Endothelial cell of umbilical vein (primary cell): ENCODE results near the gene CSMD2. TPM values are rescaled to one million over a fixed set of nuclear protein-coding genes. Genes with fewer than 3 reads are reported as not detected.

Source experiments
- BruUV-seq: library from RNA; stranded (reverse); fragments of 400-500 nt; replicated peaks from 2 replicates; lab custom pipeline; 2021; lab: Mats Ljungman, UMichigan
- CTCF ChIA-PET: fragments of 300-600, 350-600 bp; sonication (Branson Sonifier 250); formaldehyde crosslinking; loops from one replicate; lab custom pipeline; 2021; ENCODE audit warnings: antibody characterized with exemption, inconsistent platforms; lab: Charles Lee
- POLR2A ChIA-PET: fragments of 300-600, 350-600 bp; sonication (Branson Sonifier 250); formaldehyde crosslinking; loops from one replicate; lab custom pipeline; 2021; ENCODE audit warnings: antibody characterized with exemption, inconsistent platforms; lab: Charles Lee
- DNase-seq: peaks from one replicate; pipeline ENCODE4 v3.0.0-alpha.2; 2011; ENCODE audit warnings: low read depth, low spot score
- FAIRE-seq: peaks from 2 replicates; lab custom pipeline; 2011; peaks lifted over from hg19 to GRCh38; lab: Jason Lieb, UNC
- H2AFZ ChIP-seq: 2 replicates; pipeline ENCODE4 v1.6.0; 2012; ENCODE audit warnings: low read depth, low read length, control low read depth, inconsistent platforms
- H3K27ac ChIP-seq: 2 replicates; pipeline ENCODE4 v1.5.1; 2011; ENCODE audit warnings: low read depth, mild to moderate bottlenecking, control low read depth, low read length, moderate library complexity; ENCODE audit not compliant: insufficient read depth
- H3K27me3 ChIP-seq, 2 experiments: 2 replicates each; pipeline versions ENCODE4 v1.6.0 to v1.6.1; 2011; ENCODE audit warnings: low read length in 2 of 2, mixed read lengths in 1 of 2; ENCODE audit not compliant: control insufficient read depth in 2 of 2, insufficient read depth in 2 of 2
- H3K36me3 ChIP-seq, 2 experiments: 2 replicates in 1 of 2; 3 replicates in 1 of 2; pipeline ENCODE4 v1.5.1; 2011; ENCODE audit warnings: low read length in 2 of 2, mild to moderate bottlenecking in 1 of 2, moderate library complexity in 1 of 2; ENCODE audit not compliant: control insufficient read depth in 2 of 2, insufficient read depth in 2 of 2; ENCODE audit errors: extremely low read depth in 1 of 2
- H3K4me1 ChIP-seq: 3 replicates; pipeline ENCODE4 v1.5.1; 2011; ENCODE audit warnings: mild to moderate bottlenecking, low read length; ENCODE audit not compliant: control insufficient read depth, insufficient read depth; ENCODE audit errors: extremely low read depth
- H3K4me2 ChIP-seq: 2 replicates; pipeline ENCODE4 v1.6.1; 2011; ENCODE audit warnings: low read length, control low read depth, mixed read lengths; ENCODE audit not compliant: insufficient read depth
- H3K4me3 ChIP-seq, 3 experiments: fragments of 200-600 bp in 1 of 3; sonication (generic), shearing (Covaris generic) in 1 of 3; replicated peaks in 1 of 3; 2 replicates each; pipeline ENCODE4 v1.5.1; 2011 to 2016; ENCODE audit warnings: control low read depth in 3 of 3, low read length in 3 of 3, mild to moderate bottlenecking in 2 of 3, inconsistent platforms in 1 of 3, low read depth in 1 of 3, moderate library complexity in 1 of 3; ENCODE audit not compliant: insufficient read depth in 1 of 3
- H3K79me2 ChIP-seq: 2 replicates; pipeline ENCODE4 v1.6.0; 2012; ENCODE audit warnings: low read length, inconsistent platforms; ENCODE audit not compliant: control insufficient read depth, insufficient read depth
- H3K9ac ChIP-seq: replicated peaks from 2 replicates; pipeline ENCODE3; 2011; ENCODE audit warnings: low read length, control low read depth; ENCODE audit not compliant: insufficient read depth; ENCODE audit errors: extremely low read depth
- H3K9me1 ChIP-seq: replicated peaks from 3 replicates; pipeline ENCODE4 v1.6.0; 2011; ENCODE audit warnings: mild to moderate bottlenecking, low read length; ENCODE audit not compliant: control insufficient read depth, insufficient read depth; ENCODE audit errors: extremely low read depth
- H3K9me3 ChIP-seq: replicated peaks from 2 replicates; pipeline ENCODE4 v1.5.1; 2012; ENCODE audit warnings: low read length, inconsistent platforms; ENCODE audit not compliant: control insufficient read depth, insufficient read depth
- H4K20me1 ChIP-seq: replicated peaks from 2 replicates; pipeline ENCODE3; 2011; ENCODE audit warnings: mild to moderate bottlenecking, low read length; ENCODE audit not compliant: control insufficient read depth, insufficient read depth; ENCODE audit errors: extremely low read depth
- EZH2 ChIP-seq: IDR thresholded peaks from 2 replicates; pipeline ENCODE4 v1.6.1; 2012; ENCODE audit warnings: borderline replicate concordance, low read depth, mild to moderate bottlenecking, moderate library complexity, low read length, inconsistent platforms; ENCODE audit not compliant: severe bottlenecking
- FOS ChIP-seq: IDR thresholded peaks from 2 replicates; pipeline ENCODE4 v1.6.1; 2011; ENCODE audit warnings: mild to moderate bottlenecking, low read length, moderate library complexity, borderline replicate concordance; ENCODE audit not compliant: insufficient read depth
- GATA2 ChIP-seq: IDR thresholded peaks from 2 replicates; pipeline ENCODE4 v1.7.0; 2011; ENCODE audit warnings: low read depth, mild to moderate bottlenecking, moderate library complexity, mixed read lengths, low read length; ENCODE audit not compliant: insufficient read length, insufficient read depth
- POLR2A ChIP-seq: IDR thresholded peaks from 2 replicates; pipeline ENCODE4 v1.6.1; 2012; ENCODE audit warnings: low read depth, mild to moderate bottlenecking, control low read depth, low read length
- dilution Hi-C: fragments of 300-500 bp; cut with MboI; formaldehyde crosslinking; loops from one replicate; pipeline ENCODE4 v1.15.0; 2019; ENCODE audit warnings: low sequenced_read_pairs; ENCODE audit not compliant: extremely low pct_ligation_motif_present
- intact Hi-C: fragments of 100-400 bp; cut with micrococcal nuclease; formaldehyde crosslinking; loops from one replicate; pipeline ENCODE4 v1.10.0; 2022
- polyA plus RNA-seq, 4 experiments: library from polyadenylated mRNA; depleted of rRNA in 3 of 4; stranded (reverse) in 3 of 4; unstranded in 1 of 4; fragments of >200 nt; gene quantifications; 2 replicates each; pipeline versions ENCODE4 v1.2.1 to v1.2.3, GENCODE V29; 2011 to 2012; ENCODE audit warnings: missing spikeins in 1 of 4
- total RNA-seq: library from RNA; stranded (reverse); gene quantifications from 2 replicates; pipeline ENCODE4 v1.2.3, GENCODE V29; 2021
- TF ChIP-seq, protein P1 (sequence below): IDR thresholded peaks from 2 replicates; pipeline ENCODE4 v1.6.1; 2011; ENCODE audit not compliant: insufficient read depth, insufficient read length

The CSMD2 gene
- total and polyA plus RNA-seq, 2 donors (not counting 3 experiments of a cell fraction or from before 2014, with no cell fraction given) = under 0.01 TPM; not detected in 1

DNA sequence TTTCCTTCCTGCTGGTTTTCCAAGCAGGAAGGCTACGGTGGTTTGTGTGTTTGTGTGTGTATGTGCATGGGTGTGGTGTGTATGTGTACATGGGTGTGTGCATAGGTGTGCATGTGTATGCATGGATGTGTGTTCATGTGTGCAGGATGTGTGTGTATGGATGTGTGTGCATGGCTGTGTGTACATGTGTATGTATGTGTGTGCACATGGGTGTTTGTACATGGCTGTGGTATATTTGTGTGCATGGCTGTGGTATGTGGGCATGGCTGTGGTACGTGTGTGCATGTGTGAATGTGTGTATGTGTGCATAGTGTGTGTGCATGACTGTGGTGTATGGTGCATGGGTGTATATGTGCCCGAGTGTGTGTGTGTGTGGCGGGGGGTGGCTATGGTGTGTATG, 24.0 kb upstream of the CSMD2 start:
- no peaks in the 10 kb centered on the region for H4K20me1 ChIP-seq
- no TSS peak for BruUV-seq
- CTCF ChIA-PET = no interaction called here
- no peaks in the 10 kb centered on the region for H3K36me3 ChIP-seq
- no peaks in the 10 kb centered on the region for H3K9me3 ChIP-seq
- H3K79me2 ChIP-seq = no peaks in the 10 kb centered on the region
- no peaks in the 10 kb centered on the region for H3K9me1 ChIP-seq
- POLR2A ChIA-PET = no interaction called here
- H2AFZ ChIP-seq = no peak overlapping the region
- TF ChIP-seq, protein P1, sequence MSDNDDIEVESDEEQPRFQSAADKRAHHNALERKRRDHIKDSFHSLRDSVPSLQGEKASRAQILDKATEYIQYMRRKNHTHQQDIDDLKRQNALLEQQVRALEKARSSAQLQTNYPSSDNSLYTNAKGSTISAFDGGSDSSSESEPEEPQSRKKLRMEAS = no peak
- TF ChIP-seq EZH2 = no peak
- no peak for TF ChIP-seq POLR2A
- TF ChIP-seq FOS = no peak
- no peak for DNase-seq
- dilution Hi-C loops = no loop called here
- intact Hi-C loops = no loop called here
- no peak overlapping the region for H3K4me3 ChIP-seq
- no peaks in the 10 kb centered on the region for H3K27me3 ChIP-seq
- no peak overlapping the region for H3K9ac ChIP-seq
- no peak for FAIRE-seq
- no peaks in the 10 kb centered on the region for H3K4me1 ChIP-seq
- H3K27ac ChIP-seq = no peak overlapping the region
- H3K4me2 ChIP-seq = no peak overlapping the region

DNA sequence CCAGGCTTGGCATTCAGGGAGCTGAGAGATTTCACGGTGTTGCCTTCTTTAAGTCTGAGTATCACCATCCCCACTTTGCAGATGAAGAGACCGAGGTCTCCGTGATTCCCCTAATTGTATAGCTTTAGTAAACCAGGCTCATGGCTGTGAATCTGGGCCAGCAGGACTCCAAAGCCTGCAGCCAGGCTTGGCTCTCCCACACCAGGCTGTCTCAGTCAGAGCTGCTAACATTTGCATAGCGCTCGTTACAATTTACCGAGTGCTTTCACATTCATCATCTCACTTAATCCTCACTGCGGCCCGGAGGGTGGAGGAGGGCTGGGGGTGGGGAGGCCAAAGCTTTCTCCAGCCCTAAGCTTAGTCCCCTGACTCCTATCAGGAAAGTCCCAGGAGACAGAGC, 23.4 kb upstream of the CSMD2 start:
- Histone ChIP-seq H3K9me3 (no peaks in the 10 kb centered on the region), H3K27ac (no peak overlapping the region), H2AFZ (no peak overlapping the region), H3K4me1 (no peaks in the 10 kb centered on the region), H3K79me2 (no peaks in the 10 kb centered on the region), H3K4me3 (no peak overlapping the region), H4K20me1 (no peaks in the 10 kb centered on the region), H3K9me1 (no peaks in the 10 kb centered on the region), H3K36me3 (no peaks in the 10 kb centered on the region), H3K27me3 (no peaks in the 10 kb centered on the region), H3K4me2 (no peak overlapping the region), H3K9ac (no peak overlapping the region)
- DNase-seq (no peak), FAIRE-seq (no peak)
- intact Hi-C loops (no loop called here), dilution Hi-C loops (no loop called here)
- no peak for TF ChIP-seq EZH2
- no peak for TF ChIP-seq GATA2
- ChIA-PET POLR2A (no interaction called here), CTCF (no interaction called here)
- BruUV-seq = no TSS peak
